ENCODE measurements around the gene RPS28.
"Not testable (repeated sequence)": the region's sequence is repeated elsewhere in the genome, so short reads cannot be mapped to it uniquely, and the experiment has no call there.

RPS28 gene

DNA sequence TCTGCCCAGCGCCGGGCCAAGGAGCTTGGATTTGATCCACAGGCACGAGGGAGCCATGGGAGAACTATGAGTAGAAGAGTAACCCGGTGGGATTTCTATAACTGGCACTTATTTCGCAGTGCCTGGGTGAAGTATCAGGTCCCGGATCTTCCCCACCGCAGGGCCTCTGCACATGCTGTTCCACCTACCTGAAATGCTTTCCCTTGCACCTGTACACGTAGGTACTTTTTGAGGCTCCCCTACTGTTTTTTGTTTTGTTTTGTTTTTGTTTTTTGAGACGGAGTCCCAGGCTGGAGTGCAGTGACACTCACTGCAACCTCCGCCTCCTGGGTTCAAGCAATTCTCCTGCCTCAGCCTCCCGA lies 22.2 kb downstream of the RPS28 start:
- H3K9me3 ChIP-seq (ENCODE audit: control insufficient read depth, low read length): no peaks in the 10 kb centered on the region
- WGBS, 2 experiments (ENCODE audit: insufficient coverage in 2 of 2): 42 to 56% methylated on average over 7 to 8 of the region's 11 CpGs
- peak overlapping the region; percentile 44 for H3K4me3 ChIP-seq (ENCODE audit: extremely low read depth, insufficient read depth, low read length, poor library complexity, severe bottlenecking)
- peaks cover 3% of the 10 kb centered on the region for H3K4me1 ChIP-seq (ENCODE audit: control insufficient read depth, insufficient read depth, low read length, poor library complexity, severe bottlenecking)
- no peak overlapping the region for H3K27ac ChIP-seq (ENCODE audit: low read depth, low read length, severe bottlenecking)
- H3K36me3 ChIP-seq (ENCODE audit: control insufficient read depth, insufficient read depth, low read length): no peaks in the 10 kb centered on the region

DNA sequence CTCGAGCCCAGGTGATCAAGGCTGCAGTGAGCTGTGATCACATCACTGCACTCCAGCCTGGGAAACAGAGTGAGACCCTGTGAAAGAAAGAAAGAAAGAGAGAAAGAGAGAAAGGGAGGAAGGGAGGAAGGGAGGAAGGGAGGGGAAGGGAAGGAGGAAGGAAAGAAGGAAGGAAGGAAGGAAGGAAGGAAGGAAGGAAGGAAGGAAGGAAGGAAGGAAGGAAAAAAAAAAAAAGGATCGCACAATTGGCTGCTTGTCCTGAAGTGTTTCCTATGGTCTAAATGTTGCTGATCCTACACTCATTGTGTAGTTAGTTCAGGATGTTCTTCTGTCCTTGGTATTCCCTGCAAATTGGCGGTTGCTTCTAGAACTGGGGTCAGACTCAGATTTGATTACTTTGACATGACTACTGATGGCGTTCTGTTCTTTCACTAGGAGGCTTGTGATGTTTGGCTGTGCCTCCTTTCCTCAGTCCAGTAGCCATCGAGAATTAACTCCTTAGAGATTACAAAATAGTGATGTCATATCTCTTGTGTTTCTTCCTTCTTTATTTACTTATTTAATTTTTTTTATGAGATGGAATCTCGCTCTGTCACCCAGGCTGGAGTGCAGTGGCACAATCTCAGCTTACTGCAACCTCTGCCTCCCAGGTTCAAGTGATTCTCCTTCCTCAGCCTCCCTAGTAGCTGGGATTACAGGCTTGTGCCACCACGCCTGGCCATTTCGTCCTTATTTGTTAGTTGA lies 28.5 kb downstream of the RPS28 start:
- H3K4me1 ChIP-seq (ENCODE audit: control insufficient read depth, insufficient read depth, low read length, poor library complexity, severe bottlenecking); H3K9me3 ChIP-seq (ENCODE audit: control insufficient read depth, low read length); H3K36me3 ChIP-seq (ENCODE audit: control insufficient read depth, insufficient read depth, low read length); H3K4me3 ChIP-seq (ENCODE audit: extremely low read depth, insufficient read depth, low read length, poor library complexity, severe bottlenecking); H3K27ac ChIP-seq (ENCODE audit: low read depth, low read length, severe bottlenecking): not testable (repeated sequence)
- WGBS, 2 experiments (ENCODE audit: insufficient coverage in 2 of 2): 89 to 94% methylated on average over 2 to 5 of the region's 8 CpGs

DNA sequence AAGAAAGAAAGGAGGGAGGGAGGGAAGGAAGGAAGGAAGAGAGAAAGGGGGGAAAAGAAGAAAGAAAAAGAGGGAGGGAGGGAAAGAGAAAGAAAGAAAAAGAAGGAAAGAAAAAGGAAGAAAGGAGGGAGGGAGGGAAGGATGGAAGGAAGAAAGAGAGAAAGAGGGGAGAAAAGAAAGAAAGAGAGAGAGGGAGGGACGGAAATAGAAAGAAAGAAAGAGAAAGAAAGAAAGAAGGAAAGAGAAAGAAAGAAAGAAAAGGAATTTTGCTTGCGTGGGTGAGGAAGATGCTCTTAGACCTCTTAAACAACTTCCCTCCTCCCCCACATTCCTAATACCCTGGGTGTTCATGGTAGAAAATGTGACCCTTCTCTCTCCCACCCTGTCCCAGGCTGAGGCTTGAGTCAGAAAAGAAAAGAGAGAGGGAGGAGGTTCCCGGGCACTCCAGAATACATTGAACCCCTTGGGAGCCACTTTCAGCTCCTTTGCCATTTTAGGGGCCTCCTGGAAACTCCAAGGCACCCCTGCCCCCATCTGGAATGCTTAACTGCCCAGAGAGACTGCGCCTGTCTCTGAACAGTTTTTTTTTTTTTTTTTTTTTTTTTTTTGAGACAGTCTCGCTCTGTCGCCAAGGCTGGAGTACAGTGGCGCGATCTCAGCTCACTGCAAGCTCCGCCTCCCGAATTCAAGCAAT lies 31.0 kb downstream of the RPS28 start:
- 36 to 57% methylated on average over 7 of the region's 10 CpGs for WGBS, 2 experiments (ENCODE audit: insufficient coverage in 2 of 2)
- Histone ChIP-seq H3K27ac (ENCODE audit: low read depth, low read length, severe bottlenecking) (peak overlapping the region; percentile 62), H3K9me3 (ENCODE audit: control insufficient read depth, low read length) (no peaks in the 10 kb centered on the region), H3K36me3 (ENCODE audit: control insufficient read depth, insufficient read depth, low read length) (no peaks in the 10 kb centered on the region), H3K4me1 (ENCODE audit: control insufficient read depth, insufficient read depth, low read length, poor library complexity, severe bottlenecking) (peaks cover 9% of the 10 kb centered on the region), H3K4me3 (ENCODE audit: extremely low read depth, insufficient read depth, low read length, poor library complexity, severe bottlenecking) (no peak overlapping the region)

GRCh38 chr19:8352845-8353244 lies 31.5 kb downstream of the RPS28 start:
- not testable (repeated sequence) for H3K27ac ChIP-seq (ENCODE audit: low read depth, low read length, severe bottlenecking); H3K36me3 ChIP-seq (ENCODE audit: control insufficient read depth, insufficient read depth, low read length); H3K4me1 ChIP-seq (ENCODE audit: control insufficient read depth, insufficient read depth, low read length, poor library complexity, severe bottlenecking); H3K4me3 ChIP-seq (ENCODE audit: extremely low read depth, insufficient read depth, low read length, poor library complexity, severe bottlenecking); H3K9me3 ChIP-seq (ENCODE audit: control insufficient read depth, low read length)
- WGBS, 2 experiments (ENCODE audit: insufficient coverage in 2 of 2): 56 to 67% methylated on average over 4 to 5 of the region's 5 CpGs

DNA sequence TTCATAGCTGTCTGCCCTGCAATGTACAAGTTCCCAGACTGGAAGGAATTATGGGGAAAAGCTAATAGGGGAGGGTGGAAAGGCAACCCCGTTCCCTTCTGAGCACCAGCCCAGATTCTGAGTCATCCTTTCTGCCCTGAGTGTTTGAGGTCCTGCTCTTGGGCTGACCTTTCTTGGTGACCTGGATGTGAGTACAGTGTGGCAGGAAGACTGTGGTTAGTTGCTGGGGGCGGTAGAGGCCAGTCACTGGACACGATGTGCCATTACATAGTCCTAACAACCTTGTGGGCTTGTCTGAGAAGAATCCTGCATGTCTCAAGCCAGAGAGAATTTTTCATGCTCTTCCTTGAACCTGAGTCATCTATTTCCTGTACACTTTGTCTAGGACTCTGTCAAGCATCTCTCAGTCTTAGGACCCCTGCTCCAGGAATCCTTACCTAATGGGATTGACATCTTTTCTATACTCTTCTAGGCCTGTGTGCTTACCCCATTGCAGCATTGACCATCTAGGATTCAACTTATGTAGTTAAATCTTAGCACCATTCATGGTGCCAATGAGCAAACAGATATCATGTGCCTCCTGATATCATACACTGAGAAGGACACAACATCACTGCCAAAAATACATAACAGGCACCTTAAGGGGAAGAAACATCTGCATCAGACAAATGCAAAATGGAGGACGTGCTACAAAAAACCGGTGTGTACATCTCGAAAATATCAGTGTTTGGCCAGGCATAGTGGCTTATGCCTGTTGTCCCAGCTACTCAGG lies 34.5 kb downstream of the RPS28 start:
- H3K4me1 ChIP-seq (ENCODE audit: control insufficient read depth, insufficient read depth, low read length, poor library complexity, severe bottlenecking): peaks cover 6% of the 10 kb centered on the region
- peak overlapping the region; percentile 46 for H3K27ac ChIP-seq (ENCODE audit: low read depth, low read length, severe bottlenecking)
- WGBS, 2 experiments (ENCODE audit: insufficient coverage in 2 of 2): 86 to 92% methylated on average over 5 of the region's 6 CpGs
- no peaks in the 10 kb centered on the region for H3K36me3 ChIP-seq (ENCODE audit: control insufficient read depth, insufficient read depth, low read length)
- H3K4me3 ChIP-seq (ENCODE audit: extremely low read depth, insufficient read depth, low read length, poor library complexity, severe bottlenecking): no peak overlapping the region
- no peaks in the 10 kb centered on the region for H3K9me3 ChIP-seq (ENCODE audit: control insufficient read depth, low read length)

- no peak overlapping the region for H3K4me3 ChIP-seq (ENCODE audit: extremely low read depth, insufficient read depth, low read length, poor library complexity, severe bottlenecking)
- no peak overlapping the region for H3K27ac ChIP-seq (ENCODE audit: low read depth, low read length, severe bottlenecking)
- no peaks in the 10 kb centered on the region for H3K9me3 ChIP-seq (ENCODE audit: control insufficient read depth, low read length)
- no peaks in the 10 kb centered on the region for H3K36me3 ChIP-seq (ENCODE audit: control insufficient read depth, insufficient read depth, low read length)
- 57 to 94% methylated on average over 1 to 2 of the region's 4 CpGs for WGBS, 2 experiments (ENCODE audit: insufficient coverage in 2 of 2)
- H3K4me1 ChIP-seq (ENCODE audit: control insufficient read depth, insufficient read depth, low read length, poor library complexity, severe bottlenecking): peaks cover 6% of the 10 kb centered on the region
Observed at GRCh38 chr19:8357007-8357521, 35.8 kb downstream of the RPS28 start.

- 80 to 85% methylated on average over 1 to 2 of the region's 6 CpGs for WGBS, 2 experiments (ENCODE audit: insufficient coverage in 2 of 2)
- no peak overlapping the region for H3K4me3 ChIP-seq (ENCODE audit: extremely low read depth, insufficient read depth, low read length, poor library complexity, severe bottlenecking)
- no peaks in the 10 kb centered on the region for H3K36me3 ChIP-seq (ENCODE audit: control insufficient read depth, insufficient read depth, low read length)
- no peak overlapping the region for H3K27ac ChIP-seq (ENCODE audit: low read depth, low read length, severe bottlenecking)
- no peaks in the 10 kb centered on the region for H3K9me3 ChIP-seq (ENCODE audit: control insufficient read depth, low read length)
- H3K4me1 ChIP-seq (ENCODE audit: control insufficient read depth, insufficient read depth, low read length, poor library complexity, severe bottlenecking): peaks cover 11% of the 10 kb centered on the region
Observed at GRCh38 chr19:8358948-8359347, 37.7 kb downstream of the RPS28 start.

- H3K36me3 ChIP-seq (ENCODE audit: control insufficient read depth, insufficient read depth, low read length): no peaks in the 10 kb centered on the region
- 89 to 90% methylated on average over 7 to 8 of the region's 8 CpGs for WGBS, 2 experiments (ENCODE audit: insufficient coverage in 2 of 2)
Observed at GRCh38 chr19:8360196-8360595, 38.9 kb downstream of the RPS28 start.

GRCh38 chr19:8361921-8362793 lies 40.9 kb downstream of the RPS28 start:
- H3K9me3 ChIP-seq (ENCODE audit: control insufficient read depth, low read length): no peaks in the 10 kb centered on the region
- no peaks in the 10 kb centered on the region for H3K36me3 ChIP-seq (ENCODE audit: control insufficient read depth, insufficient read depth, low read length)
- 89 to 93% methylated on average over 5 to 10 of the region's 12 CpGs for whole genome bisulfite sequencing, 2 experiments (ENCODE audit: insufficient coverage in 2 of 2)
- H3K4me1 ChIP-seq (ENCODE audit: control insufficient read depth, insufficient read depth, low read length, poor library complexity, severe bottlenecking): peaks cover 13% of the 10 kb centered on the region
- H3K4me3 ChIP-seq (ENCODE audit: extremely low read depth, insufficient read depth, low read length, poor library complexity, severe bottlenecking): no peak overlapping the region
- H3K27ac ChIP-seq (ENCODE audit: low read depth, low read length, severe bottlenecking): no peak overlapping the region

More at GRCh38 chr19:8360196-8360595, 38.9 kb downstream of the RPS28 start:
- Histone ChIP-seq H3K9me3 (ENCODE audit: control insufficient read depth, low read length) (no peaks in the 10 kb centered on the region), H3K27ac (ENCODE audit: low read depth, low read length, severe bottlenecking) (no peak overlapping the region), H3K4me3 (ENCODE audit: extremely low read depth, insufficient read depth, low read length, poor library complexity, severe bottlenecking) (no peak overlapping the region), H3K4me1 (ENCODE audit: control insufficient read depth, insufficient read depth, low read length, poor library complexity, severe bottlenecking) (peaks cover 11% of the 10 kb centered on the region)

Data from mesodermal cell (in vitro differentiated cells).